Lower leg skin (tissue), 4 donors: ENCODE measurements around the gene MAPK13. TPM values are rescaled to one million over a fixed set of nuclear protein-coding genes. Genes with fewer than 3 reads are reported as not detected.

Source experiments
- DNase-seq, 2 donors: peaks; one replicate each; pipeline ENCODE4 v3.0.0-alpha.2; 2019; ENCODE audit warnings: low spot score in 2 of 2
- H3K4me3 ChIP-seq: fragments of 200-600 bp; sonication (generic); 2 replicates; pipeline ENCODE4 v1.5.1; 2017; ENCODE audit warnings: mild to moderate bottlenecking, low read depth; ENCODE audit not compliant: poor library complexity, severe bottlenecking
- POLR2A ChIP-seq, 2 donors: fragments of 450-650 bp; IDR thresholded peaks; one replicate each; pipeline ENCODE4 v1.6.1; 2016 to 2017; ENCODE audit warnings: antibody characterized with exemption in 2 of 2, mild to moderate bottlenecking in 1 of 2, moderate library complexity in 1 of 2
- WGBS, 2 donors: methylation state at CpG; one replicate each; pipeline ENCODE4 v1.1.5; 2018; 5-methylcytosine and 5-hydroxymethylcytosine counted together
- intact Hi-C: fragments of 100-400 bp; cut with DNase I; formaldehyde crosslinking; loops from one replicate; pipeline ENCODE4 v1.15.0; 2023; ENCODE audit warnings: low total_unique reads
- total RNA-seq, 4 donors: library from RNA; depleted of rRNA; stranded (reverse); fragments of >200 nt; gene quantifications; one replicate each; pipeline ENCODE4 v1.1.0, GENCODE V29; 2016
- TF ChIP-seq, protein P1 (sequence below), 3 donors: fragments of 450-650 bp; IDR thresholded peaks; one replicate each; pipeline ENCODE4 v1.5.1; 2016; ENCODE audit warnings: antibody characterized with exemption in 3 of 3, mild to moderate bottlenecking in 3 of 3, moderate library complexity in 2 of 3

Gene MAPK13
- total RNA-seq, 4 donors from 2014 or later = 94.4 to 125 (median 116) TPM

DNA sequence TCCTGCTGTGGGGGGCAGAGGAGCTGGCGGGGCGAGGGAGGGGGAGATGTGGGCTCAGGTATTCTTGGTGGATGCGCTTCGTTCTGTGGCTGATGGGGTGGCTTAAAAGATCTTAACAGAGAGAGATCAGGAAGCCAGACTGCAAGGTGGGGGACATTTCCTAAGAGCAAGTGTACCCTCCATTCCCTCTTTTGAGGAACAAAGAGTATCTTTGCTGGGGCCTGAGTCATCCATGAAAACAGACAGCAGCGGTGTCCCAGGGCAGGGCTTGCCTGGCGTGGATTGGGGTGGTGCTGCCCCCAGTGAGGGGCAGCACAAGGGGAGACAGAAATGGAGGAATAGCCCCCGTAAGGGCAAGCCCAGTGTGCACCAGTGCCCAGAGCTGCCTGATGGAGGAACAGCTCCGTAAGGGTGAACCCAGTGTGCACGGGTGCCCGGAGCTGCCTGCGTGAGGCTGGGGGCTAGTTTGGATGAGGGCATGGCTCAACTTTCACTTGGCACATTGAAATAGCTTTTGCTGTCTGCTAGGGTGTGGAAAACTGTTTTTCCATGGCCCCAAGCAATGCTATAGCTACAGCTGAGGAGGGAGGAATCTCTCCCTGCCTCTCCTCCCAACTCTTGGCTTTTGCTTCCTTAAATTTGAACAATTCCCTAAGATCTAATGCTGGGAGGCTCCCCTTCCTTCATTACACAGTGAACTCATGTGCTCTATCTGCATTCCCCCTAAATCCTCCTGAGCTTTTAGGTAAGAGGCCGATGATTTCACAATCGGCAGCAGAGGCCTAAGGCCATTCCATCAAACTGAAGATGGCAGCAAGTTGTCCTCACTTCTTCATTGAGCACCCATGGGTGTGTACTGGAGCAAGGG lies 12.9 kb downstream of the MAPK13 start:
- H3K4me3 ChIP-seq = no peak overlapping the region
- TF ChIP-seq POLR2A (IDR thresholded peaks at IDR 0.05) = no peak
- TF ChIP-seq, protein P1, sequence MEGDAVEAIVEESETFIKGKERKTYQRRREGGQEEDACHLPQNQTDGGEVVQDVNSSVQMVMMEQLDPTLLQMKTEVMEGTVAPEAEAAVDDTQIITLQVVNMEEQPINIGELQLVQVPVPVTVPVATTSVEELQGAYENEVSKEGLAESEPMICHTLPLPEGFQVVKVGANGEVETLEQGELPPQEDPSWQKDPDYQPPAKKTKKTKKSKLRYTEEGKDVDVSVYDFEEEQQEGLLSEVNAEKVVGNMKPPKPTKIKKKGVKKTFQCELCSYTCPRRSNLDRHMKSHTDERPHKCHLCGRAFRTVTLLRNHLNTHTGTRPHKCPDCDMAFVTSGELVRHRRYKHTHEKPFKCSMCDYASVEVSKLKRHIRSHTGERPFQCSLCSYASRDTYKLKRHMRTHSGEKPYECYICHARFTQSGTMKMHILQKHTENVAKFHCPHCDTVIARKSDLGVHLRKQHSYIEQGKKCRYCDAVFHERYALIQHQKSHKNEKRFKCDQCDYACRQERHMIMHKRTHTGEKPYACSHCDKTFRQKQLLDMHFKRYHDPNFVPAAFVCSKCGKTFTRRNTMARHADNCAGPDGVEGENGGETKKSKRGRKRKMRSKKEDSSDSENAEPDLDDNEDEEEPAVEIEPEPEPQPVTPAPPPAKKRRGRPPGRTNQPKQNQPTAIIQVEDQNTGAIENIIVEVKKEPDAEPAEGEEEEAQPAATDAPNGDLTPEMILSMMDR (IDR thresholded peaks at IDR 0.05) = no peak
- 69 to 71% methylated on average over 11 to 13 of the region's 13 CpGs for WGBS, 2 donors
- intact Hi-C loops = loop anchor here (10.0 kb wide), 1 partner anchor 1638 kb away; no protein-coding TSS in a partner anchor
- no peak for DNase-seq

DNA sequence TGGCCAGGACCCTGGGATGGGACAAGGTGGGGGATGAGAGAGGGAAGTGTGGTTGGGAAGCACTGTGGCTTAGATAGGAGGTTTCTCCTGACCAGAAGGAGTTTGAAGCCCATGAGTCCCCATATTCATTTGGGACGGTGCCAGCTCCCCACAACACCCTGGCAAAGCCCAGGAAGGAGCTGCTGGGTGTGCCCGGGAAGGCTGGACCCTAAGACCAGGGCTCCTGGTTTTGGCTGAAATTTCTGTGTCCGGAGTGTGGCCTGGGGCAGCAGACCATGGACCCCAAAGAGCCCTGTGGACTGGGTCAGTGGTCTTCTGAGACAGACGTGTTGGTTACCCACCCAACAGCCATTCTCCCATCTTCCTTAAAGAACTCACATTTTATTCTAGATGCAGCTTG lies 15.2 kb downstream of the MAPK13 start:
- 79 to 90% methylated on average over 4 of the region's 4 CpGs for WGBS, 2 donors

DNA sequence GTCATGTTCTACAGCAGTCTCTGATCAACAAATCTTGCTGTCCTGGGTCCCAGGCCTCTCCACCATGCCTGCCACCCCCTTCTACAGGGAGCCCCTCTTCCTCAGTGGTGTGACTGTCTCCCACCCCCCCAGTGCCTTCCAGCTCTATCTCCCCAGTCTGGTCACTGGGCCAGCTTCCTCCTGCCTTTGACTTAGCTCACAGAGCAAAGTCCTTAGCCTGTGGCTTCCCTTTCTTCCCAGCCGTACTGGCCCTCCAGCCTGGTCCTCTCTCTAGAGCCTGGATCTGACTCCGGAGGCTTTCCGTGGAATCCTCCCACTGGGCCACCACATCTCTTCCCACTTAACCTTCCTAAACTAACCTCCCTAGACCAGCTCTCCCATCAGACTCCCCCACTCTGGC lies 17.0 kb downstream of the MAPK13 start:
- TF ChIP-seq, protein P1 (IDR thresholded peaks at IDR 0.05) = no peak
- no peak for TF ChIP-seq POLR2A (IDR thresholded peaks at IDR 0.05)

More for the DNA sequence above, 15.2 kb downstream of the MAPK13 start:
- no peak overlapping the region for H3K4me3 ChIP-seq
- TF ChIP-seq, protein P1 (IDR thresholded peaks at IDR 0.05) = no peak
- no peak for TF ChIP-seq POLR2A (IDR thresholded peaks at IDR 0.05)
- DNase-seq = peak in 1 of 2 donors; percentile 40
- intact Hi-C loops = loop anchor here (10.0 kb wide), 1 partner anchor 1641 kb away; no protein-coding TSS in a partner anchor

DNA sequence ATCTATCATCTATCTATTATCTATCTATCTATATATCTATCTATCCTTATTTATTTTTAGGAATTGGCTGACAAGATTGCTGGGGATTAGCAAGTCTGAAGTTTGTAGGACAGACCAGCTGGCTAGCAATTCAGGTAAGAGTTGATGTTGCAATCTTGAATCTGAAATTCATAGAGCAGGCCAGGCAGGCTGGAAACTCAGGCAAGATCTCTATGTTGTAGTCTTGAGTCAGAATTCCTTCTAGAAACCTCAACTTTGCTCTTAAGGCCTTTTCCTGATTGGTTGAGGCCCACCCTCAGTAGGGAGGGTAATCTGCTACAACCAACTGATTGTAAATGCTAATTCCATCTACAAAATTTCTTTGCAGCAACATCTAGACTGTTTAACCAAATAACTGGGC lies 19.2 kb downstream of the MAPK13 start:
- no peak overlapping the region for H3K4me3 ChIP-seq
- DNase-seq = no peak
- intact Hi-C loops = loop anchor here (10.0 kb wide), 1 partner anchor 1645 kb away; no protein-coding TSS in a partner anchor
- TF ChIP-seq POLR2A (IDR thresholded peaks at IDR 0.05) = no peak

More for the DNA sequence above, 17.0 kb downstream of the MAPK13 start:
- intact Hi-C loops = loop anchor here (10.0 kb wide), 1 partner anchor 1642 kb away; no protein-coding TSS in a partner anchor
- no peak overlapping the region for H3K4me3 ChIP-seq
- WGBS, 2 donors = 95 to 97% methylated on average over 3 of the region's 3 CpGs
- DNase-seq = peak in 1 of 2 donors; percentile 40

DNA sequence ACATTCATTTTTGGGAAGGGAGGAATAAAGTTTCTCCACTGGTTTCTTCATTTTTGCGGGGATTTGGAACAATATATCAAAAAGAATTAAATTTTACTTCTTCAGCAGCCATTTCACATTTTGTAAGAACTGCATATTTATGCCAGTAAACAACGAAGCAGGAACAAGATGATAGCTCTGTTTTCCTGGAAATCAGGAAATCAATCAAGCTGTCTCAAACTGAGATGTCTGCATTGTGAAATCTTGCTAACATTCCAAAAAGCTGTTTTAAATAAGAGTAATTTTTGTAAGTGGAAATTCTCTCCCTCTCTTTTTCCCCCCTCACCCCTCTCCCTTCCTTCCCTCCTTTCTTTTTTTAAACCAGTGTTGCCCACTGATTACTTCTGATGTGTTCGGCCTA lies 20.0 kb downstream of the MAPK13 start:
- DNase-seq = no peak
- TF ChIP-seq POLR2A (IDR thresholded peaks at IDR 0.05) = no peak
- TF ChIP-seq, protein P1 (IDR thresholded peaks at IDR 0.05) = no peak
- 38 to 41% methylated on average over 3 of the region's 3 CpGs for WGBS, 2 donors
- intact Hi-C loops = no loop called here
- no peak overlapping the region for H3K4me3 ChIP-seq

DNA sequence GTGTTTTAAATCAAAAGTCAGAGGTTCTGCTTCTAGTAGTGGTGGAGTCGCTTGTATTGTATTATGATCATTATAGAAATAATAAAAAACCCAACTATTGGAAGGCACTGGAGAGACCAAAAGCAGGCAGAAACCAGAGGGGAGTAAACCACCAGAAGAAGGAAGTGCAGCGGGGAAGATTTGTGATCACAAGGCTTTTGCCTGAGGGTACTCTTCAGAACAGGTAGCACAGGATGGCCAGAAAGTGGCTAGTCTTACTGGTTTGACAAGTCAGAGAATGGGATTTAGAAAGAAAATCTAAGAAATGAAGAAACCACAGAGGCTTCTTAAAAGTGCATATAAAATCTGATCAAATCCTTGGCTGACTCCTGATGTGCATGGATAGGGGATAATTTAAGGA lies 24.0 kb downstream of the MAPK13 start:
- DNase-seq = no peak
- intact Hi-C loops = no loop called here
- no peak overlapping the region for H3K4me3 ChIP-seq
- TF ChIP-seq, protein P1 (IDR thresholded peaks at IDR 0.05) = no peak
- no peak for TF ChIP-seq POLR2A (IDR thresholded peaks at IDR 0.05)
- WGBS, 2 donors = 46 to 59% methylated on average over 2 of the region's 2 CpGs
